HepG2 (cell line): Measurements from ENCODE around the gene DLG1.

Source experiments
- ATF3 ChIP-seq: sonication (generic); formaldehyde crosslinking; IDR thresholded peaks from 2 replicates; pipeline ENCODE4 v1.4.0; 2020; ENCODE audit warnings: missing genetic modification reagents
- ELF3 ChIP-seq: IDR thresholded peaks from 2 replicates; pipeline ENCODE4 v1.6.1; 2016; ENCODE audit warnings: missing genetic modification reagents, missing compliant biosample characterization
- NFIC ChIP-seq: IDR thresholded peaks from 2 replicates; pipeline ENCODE4 v1.6.1; 2012; ENCODE audit warnings: mild to moderate bottlenecking, low read length, inconsistent platforms
- ZNF326 ChIP-seq: sonication (generic); formaldehyde crosslinking; IDR thresholded peaks from 2 replicates; pipeline ENCODE4 v1.4.0; 2020; ENCODE audit warnings: missing genetic modification reagents, borderline replicate concordance
- ZNF558 ChIP-seq: sonication (generic); formaldehyde crosslinking; IDR thresholded peaks from 2 replicates; pipeline ENCODE4 v1.9.0; 2022; ENCODE audit warnings: mild to moderate bottlenecking, missing genetic modification reagents, borderline replicate concordance
- TF ChIP-seq, protein P1 (sequence below): sonication (generic); formaldehyde crosslinking; IDR thresholded peaks from 2 replicates; pipeline ENCODE4 v1.5.0; 2020; ENCODE audit warnings: mild to moderate bottlenecking, missing genetic modification reagents, moderate library complexity

- TF ChIP-seq ZNF558 (CRISPR knock-in tag) = no peak
- TF ChIP-seq, protein P1, sequence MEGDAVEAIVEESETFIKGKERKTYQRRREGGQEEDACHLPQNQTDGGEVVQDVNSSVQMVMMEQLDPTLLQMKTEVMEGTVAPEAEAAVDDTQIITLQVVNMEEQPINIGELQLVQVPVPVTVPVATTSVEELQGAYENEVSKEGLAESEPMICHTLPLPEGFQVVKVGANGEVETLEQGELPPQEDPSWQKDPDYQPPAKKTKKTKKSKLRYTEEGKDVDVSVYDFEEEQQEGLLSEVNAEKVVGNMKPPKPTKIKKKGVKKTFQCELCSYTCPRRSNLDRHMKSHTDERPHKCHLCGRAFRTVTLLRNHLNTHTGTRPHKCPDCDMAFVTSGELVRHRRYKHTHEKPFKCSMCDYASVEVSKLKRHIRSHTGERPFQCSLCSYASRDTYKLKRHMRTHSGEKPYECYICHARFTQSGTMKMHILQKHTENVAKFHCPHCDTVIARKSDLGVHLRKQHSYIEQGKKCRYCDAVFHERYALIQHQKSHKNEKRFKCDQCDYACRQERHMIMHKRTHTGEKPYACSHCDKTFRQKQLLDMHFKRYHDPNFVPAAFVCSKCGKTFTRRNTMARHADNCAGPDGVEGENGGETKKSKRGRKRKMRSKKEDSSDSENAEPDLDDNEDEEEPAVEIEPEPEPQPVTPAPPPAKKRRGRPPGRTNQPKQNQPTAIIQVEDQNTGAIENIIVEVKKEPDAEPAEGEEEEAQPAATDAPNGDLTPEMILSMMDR (CRISPR knock-in tag) = no peak
- no peak for TF ChIP-seq ZNF326 (CRISPR knock-in tag)
- no peak for TF ChIP-seq ATF3 (CRISPR knock-in tag)
- TF ChIP-seq ELF3 (CRISPR knock-in tag) = no peak
- TF ChIP-seq NFIC = no peak
These were observed 129.8 kb downstream of the DLG1 start for GRCh38 chr3:197168606-197169005.
